ENCODE data around the gene PMPCA. TPM values are rescaled to one million over a fixed set of nuclear protein-coding genes. Genes with fewer than 3 reads are reported as not detected.

PMPCA gene
- total and polyA plus RNA-seq, 2 of the 13 experiments (the other 11 are each of a cell fraction or from before 2014, with no cell fraction given), result 70.2 to 88.4 TPM

- TF ChIP-seq, protein P1, sequence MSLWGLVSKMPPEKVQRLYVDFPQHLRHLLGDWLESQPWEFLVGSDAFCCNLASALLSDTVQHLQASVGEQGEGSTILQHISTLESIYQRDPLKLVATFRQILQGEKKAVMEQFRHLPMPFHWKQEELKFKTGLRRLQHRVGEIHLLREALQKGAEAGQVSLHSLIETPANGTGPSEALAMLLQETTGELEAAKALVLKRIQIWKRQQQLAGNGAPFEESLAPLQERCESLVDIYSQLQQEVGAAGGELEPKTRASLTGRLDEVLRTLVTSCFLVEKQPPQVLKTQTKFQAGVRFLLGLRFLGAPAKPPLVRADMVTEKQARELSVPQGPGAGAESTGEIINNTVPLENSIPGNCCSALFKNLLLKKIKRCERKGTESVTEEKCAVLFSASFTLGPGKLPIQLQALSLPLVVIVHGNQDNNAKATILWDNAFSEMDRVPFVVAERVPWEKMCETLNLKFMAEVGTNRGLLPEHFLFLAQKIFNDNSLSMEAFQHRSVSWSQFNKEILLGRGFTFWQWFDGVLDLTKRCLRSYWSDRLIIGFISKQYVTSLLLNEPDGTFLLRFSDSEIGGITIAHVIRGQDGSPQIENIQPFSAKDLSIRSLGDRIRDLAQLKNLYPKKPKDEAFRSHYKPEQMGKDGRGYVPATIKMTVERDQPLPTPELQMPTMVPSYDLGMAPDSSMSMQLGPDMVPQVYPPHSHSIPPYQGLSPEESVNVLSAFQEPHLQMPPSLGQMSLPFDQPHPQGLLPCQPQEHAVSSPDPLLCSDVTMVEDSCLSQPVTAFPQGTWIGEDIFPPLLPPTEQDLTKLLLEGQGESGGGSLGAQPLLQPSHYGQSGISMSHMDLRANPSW (CRISPR knock-in tag; IDR thresholded peaks at IDR 0.05; ENCODE audit: borderline replicate concordance), result no peak
- TF ChIP-seq, protein P2, sequence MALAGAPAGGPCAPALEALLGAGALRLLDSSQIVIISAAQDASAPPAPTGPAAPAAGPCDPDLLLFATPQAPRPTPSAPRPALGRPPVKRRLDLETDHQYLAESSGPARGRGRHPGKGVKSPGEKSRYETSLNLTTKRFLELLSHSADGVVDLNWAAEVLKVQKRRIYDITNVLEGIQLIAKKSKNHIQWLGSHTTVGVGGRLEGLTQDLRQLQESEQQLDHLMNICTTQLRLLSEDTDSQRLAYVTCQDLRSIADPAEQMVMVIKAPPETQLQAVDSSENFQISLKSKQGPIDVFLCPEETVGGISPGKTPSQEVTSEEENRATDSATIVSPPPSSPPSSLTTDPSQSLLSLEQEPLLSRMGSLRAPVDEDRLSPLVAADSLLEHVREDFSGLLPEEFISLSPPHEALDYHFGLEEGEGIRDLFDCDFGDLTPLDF (CRISPR knock-in tag; IDR thresholded peaks at IDR 0.05), result no peak
- TF ChIP-seq, protein P3, sequence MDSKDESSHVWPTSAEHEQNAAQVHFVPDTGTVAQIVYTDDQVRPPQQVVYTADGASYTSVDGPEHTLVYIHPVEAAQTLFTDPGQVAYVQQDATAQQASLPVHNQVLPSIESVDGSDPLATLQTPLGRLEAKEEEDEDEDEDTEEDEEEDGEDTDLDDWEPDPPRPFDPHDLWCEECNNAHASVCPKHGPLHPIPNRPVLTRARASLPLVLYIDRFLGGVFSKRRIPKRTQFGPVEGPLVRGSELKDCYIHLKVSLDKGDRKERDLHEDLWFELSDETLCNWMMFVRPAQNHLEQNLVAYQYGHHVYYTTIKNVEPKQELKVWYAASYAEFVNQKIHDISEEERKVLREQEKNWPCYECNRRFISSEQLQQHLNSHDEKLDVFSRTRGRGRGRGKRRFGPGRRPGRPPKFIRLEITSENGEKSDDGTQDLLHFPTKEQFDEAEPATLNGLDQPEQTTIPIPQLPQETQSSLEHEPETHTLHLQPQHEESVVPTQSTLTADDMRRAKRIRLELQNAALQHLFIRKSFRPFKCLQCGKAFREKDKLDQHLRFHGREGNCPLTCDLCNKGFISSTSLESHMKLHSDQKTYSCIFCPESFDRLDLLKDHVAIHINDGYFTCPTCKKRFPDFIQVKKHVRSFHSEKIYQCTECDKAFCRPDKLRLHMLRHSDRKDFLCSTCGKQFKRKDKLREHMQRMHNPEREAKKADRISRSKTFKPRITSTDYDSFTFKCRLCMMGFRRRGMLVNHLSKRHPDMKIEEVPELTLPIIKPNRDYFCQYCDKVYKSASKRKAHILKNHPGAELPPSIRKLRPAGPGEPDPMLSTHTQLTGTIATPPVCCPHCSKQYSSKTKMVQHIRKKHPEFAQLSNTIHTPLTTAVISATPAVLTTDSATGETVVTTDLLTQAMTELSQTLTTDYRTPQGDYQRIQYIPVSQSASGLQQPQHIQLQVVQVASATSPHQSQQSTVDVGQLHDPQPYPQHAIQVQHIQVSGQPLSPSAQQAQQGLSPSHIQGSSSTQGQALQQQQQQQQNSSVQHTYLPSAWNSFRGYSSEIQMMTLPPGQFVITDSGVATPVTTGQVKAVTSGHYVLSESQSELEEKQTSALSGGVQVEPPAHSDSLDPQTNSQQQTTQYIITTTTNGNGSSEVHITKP (CRISPR knock-in tag; IDR thresholded peaks at IDR 0.05; ENCODE audit: low read depth), result no peak
- TF ChIP-seq PHF21A (CRISPR knock-in tag; IDR thresholded peaks at IDR 0.05) (no peak), ZNF607 (CRISPR knock-in tag; IDR thresholded peaks at IDR 0.05; ENCODE audit: borderline replicate concordance) (no peak; the same call in 1 of the 2 replicates), ZNF354B (CRISPR knock-in tag; IDR thresholded peaks at IDR 0.05) (peak; percentile 15; the same call in 1 of the 2 replicates), ZNF205 (CRISPR knock-in tag; IDR thresholded peaks at IDR 0.05) (peak; percentile 42; the same call in 1 of the 2 replicates), NR0B2 (CRISPR knock-in tag; IDR thresholded peaks at IDR 0.05) (peak; percentile 37; the same call in 1 of the 2 replicates), ARNT (IDR thresholded peaks at IDR 0.05) (no peak), ZFP82 (CRISPR knock-in tag; IDR thresholded peaks at IDR 0.05; ENCODE audit: borderline replicate concordance) (no peak), CC2D1A (CRISPR knock-in tag; IDR thresholded peaks at IDR 0.05) (0 out of 2 replicates have a peak, but pooled peaks have one; percentile 45), RFXANK (CRISPR knock-in tag; IDR thresholded peaks at IDR 0.05) (no peak), NFRKB (IDR thresholded peaks at IDR 0.05) (no peak)
- TF ChIP-seq, protein P4, sequence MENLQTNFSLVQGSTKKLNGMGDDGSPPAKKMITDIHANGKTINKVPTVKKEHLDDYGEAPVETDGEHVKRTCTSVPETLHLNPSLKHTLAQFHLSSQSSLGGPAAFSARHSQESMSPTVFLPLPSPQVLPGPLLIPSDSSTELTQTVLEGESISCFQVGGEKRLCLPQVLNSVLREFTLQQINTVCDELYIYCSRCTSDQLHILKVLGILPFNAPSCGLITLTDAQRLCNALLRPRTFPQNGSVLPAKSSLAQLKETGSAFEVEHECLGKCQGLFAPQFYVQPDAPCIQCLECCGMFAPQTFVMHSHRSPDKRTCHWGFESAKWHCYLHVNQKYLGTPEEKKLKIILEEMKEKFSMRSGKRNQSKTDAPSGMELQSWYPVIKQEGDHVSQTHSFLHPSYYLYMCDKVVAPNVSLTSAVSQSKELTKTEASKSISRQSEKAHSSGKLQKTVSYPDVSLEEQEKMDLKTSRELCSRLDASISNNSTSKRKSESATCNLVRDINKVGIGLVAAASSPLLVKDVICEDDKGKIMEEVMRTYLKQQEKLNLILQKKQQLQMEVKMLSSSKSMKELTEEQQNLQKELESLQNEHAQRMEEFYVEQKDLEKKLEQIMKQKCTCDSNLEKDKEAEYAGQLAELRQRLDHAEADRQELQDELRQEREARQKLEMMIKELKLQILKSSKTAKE (CRISPR knock-in tag; IDR thresholded peaks at IDR 0.05; ENCODE audit: borderline replicate concordance), result no peak; the same call in 1 of the 2 replicates
- TF ChIP-seq, protein P5, sequence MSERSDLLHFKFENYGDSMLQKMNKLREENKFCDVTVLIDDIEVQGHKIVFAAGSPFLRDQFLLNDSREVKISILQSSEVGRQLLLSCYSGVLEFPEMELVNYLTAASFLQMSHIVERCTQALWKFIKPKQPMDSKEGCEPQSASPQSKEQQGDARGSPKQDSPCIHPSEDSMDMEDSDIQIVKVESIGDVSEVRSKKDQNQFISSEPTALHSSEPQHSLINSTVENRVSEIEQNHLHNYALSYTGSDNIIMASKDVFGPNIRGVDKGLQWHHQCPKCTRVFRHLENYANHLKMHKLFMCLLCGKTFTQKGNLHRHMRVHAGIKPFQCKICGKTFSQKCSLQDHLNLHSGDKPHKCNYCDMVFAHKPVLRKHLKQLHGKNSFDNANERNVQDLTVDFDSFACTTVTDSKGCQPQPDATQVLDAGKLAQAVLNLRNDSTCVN (CRISPR knock-in tag; IDR thresholded peaks at IDR 0.05; ENCODE audit: borderline replicate concordance), result peak; percentile 71; the same call in 1 of the 2 replicates
These were observed at the start of gene PMPCA, which contains the start of gene ENTR1 (continued) for GRCh38 chr9:136410500-136411287.

Data from HepG2 (cell line).